SK-N-MC (cell line): Measurements from ENCODE around the gene CLTB.

ENCODE experiments used
- EZH2 ChIP-seq: fragments of 200-600 bp; sonication (generic); IDR thresholded peaks from one replicate; pipeline ENCODE4 v1.6.1; 2017; ENCODE audit warnings: antibody characterized with exemption
- POLR2AphosphoS5 ChIP-seq: IDR thresholded peaks from 2 replicates; pipeline ENCODE4 v1.6.1; 2012; ENCODE audit warnings: mild to moderate bottlenecking, low read depth, low read length, borderline replicate concordance

DNA sequence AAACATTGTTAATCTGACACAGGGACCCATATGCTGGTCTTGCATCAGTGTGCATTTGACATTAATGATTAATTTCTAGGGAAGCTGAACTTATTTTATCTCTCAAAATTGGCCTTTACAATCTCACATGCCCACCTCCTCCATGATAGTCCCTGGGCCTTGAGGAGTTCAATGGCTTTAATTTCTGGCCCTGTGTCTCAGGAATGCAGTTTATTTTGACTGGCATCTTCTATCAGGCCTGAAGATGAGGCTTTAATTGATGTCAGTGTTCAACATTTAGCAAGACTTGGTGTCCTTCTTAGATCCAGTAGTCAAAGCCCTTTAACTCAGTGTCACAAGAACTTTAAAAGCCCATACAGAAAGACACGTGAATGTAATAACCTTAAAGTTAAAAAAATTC, 10.5 kb upstream of the CLTB start:
- TF ChIP-seq POLR2AphosphoS5 (no peak), EZH2 (no peak)
